ENCODE data around the gene NGEF.

Gene NGEF

GRCh38 chr2:232940724-232941123 lies 72.3 kb downstream of the NGEF start:
- H3K27ac ChIP-seq = no peak overlapping the region
- TF ChIP-seq, protein P1, sequence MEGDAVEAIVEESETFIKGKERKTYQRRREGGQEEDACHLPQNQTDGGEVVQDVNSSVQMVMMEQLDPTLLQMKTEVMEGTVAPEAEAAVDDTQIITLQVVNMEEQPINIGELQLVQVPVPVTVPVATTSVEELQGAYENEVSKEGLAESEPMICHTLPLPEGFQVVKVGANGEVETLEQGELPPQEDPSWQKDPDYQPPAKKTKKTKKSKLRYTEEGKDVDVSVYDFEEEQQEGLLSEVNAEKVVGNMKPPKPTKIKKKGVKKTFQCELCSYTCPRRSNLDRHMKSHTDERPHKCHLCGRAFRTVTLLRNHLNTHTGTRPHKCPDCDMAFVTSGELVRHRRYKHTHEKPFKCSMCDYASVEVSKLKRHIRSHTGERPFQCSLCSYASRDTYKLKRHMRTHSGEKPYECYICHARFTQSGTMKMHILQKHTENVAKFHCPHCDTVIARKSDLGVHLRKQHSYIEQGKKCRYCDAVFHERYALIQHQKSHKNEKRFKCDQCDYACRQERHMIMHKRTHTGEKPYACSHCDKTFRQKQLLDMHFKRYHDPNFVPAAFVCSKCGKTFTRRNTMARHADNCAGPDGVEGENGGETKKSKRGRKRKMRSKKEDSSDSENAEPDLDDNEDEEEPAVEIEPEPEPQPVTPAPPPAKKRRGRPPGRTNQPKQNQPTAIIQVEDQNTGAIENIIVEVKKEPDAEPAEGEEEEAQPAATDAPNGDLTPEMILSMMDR (conservative IDR thresholded peaks at IDR 0.05) = no peak
- TF ChIP-seq ZFX (IDR thresholded peaks at IDR 0.05) = no peak

GRCh38 chr2:232937278-232937906 lies 75.7 kb downstream of the NGEF start:
- TF ChIP-seq ZFX (IDR thresholded peaks at IDR 0.05) = no peak
- TF ChIP-seq, protein P1 (conservative IDR thresholded peaks at IDR 0.05) = no peak
- no peak overlapping the region for H3K27ac ChIP-seq

DNA sequence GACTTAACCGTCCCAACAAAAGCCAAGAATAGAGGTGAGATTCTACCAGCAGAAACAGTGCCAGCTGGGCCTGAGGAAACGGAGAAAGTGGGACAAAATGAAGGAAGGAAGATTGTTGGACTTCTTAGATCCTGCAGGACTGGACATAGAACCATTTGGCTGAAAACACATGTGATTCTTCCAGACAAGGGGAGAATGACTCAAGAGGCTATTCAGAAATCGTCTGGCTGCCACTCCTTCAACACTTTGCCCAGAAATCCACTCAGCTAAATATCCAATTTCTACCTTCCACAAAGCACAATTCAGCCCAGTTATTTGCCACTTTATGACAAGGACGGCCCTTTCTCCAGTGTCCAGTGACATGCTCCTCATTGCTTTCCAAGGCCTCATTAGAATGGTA lies 81.4 kb downstream of the NGEF start:
- no peak overlapping the region for H3K27ac ChIP-seq
- no peak for TF ChIP-seq ZFX (IDR thresholded peaks at IDR 0.05)
- TF ChIP-seq, protein P1 (conservative IDR thresholded peaks at IDR 0.05) = no peak

GRCh38 chr2:232930059-232930400 lies 83.0 kb downstream of the NGEF start:
- TF ChIP-seq ZFX (IDR thresholded peaks at IDR 0.05) = no peak
- TF ChIP-seq, protein P1 (conservative IDR thresholded peaks at IDR 0.05) = no peak
- no peak overlapping the region for H3K27ac ChIP-seq

GRCh38 chr2:232929303-232930058 lies 83.6 kb downstream of the NGEF start:
- no peak overlapping the region for H3K27ac ChIP-seq
- no peak for TF ChIP-seq ZFX (IDR thresholded peaks at IDR 0.05)
- TF ChIP-seq, protein P1 (conservative IDR thresholded peaks at IDR 0.05) = no peak

- H3K27ac ChIP-seq = no peak overlapping the region
- TF ChIP-seq ZFX (IDR thresholded peaks at IDR 0.05) = no peak
These were observed 84.3 kb downstream of the NGEF start for GRCh38 chr2:232928551-232929302.

DNA sequence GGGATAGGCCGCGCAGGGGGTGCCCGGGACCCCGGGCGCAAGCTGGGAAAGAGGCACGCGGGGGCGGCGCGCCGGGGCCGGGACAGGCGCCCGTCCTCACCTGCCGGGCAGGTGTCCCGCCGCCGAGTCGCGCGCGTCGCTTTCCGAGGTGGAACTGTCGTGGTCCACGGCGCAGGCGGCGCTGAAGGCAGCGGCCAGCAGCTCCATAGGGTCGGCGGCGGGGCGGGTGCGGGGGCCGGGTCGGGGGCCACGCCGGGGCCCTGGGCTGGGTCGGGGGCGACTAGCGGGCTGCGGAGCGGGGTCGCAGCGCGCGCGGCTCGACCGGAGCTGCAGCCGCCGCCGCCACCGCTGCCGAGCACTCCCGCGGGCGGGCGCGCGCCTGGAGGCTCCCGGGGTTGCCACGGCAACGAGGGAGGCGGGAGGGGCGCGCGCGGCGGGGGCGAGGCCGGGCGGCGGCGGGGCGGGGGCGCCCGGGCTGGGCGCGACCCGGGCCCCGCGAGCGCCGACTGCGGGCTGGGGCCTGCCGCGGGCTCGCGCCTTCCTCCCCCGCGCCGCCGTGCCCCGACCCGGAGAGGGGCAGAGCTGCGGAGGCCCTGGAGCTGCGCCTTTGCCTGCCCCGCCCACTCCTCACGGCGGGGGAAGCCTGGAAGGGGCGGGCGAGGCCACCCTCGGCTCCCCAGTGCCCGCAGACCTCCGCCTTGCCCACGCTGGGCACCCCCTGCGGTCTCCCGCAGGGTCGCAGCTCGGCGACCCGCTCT lies 85.1 kb downstream of the NGEF start:
- TF ChIP-seq, protein P1 (conservative IDR thresholded peaks at IDR 0.05) = no peak
- no peak for TF ChIP-seq ZFX (IDR thresholded peaks at IDR 0.05)
- H3K27ac ChIP-seq = no peak overlapping the region
